Pancreas (tissue), 10 donors: ENCODE results near the gene BAHD1. TPM values are rescaled to one million over a fixed set of nuclear protein-coding genes. Genes with fewer than 3 reads are reported as not detected.

Experiments used
- ATAC-seq, 4 donors: fragments of 200-7000 bp; cut with Tn5 transposase; one replicate each; pipeline versions ENCODE4 v1.8.0 to v1.9.1; 2020; ENCODE audit warnings: mild to moderate bottlenecking in 4 of 4, moderate library complexity in 4 of 4
- DNase-seq, 6 donors: peaks; one replicate each; pipeline ENCODE4 v3.0.0-alpha.2; 2020
- FAIRE-seq: peaks from 2 replicates; lab custom pipeline; 2012; peaks lifted over from hg19 to GRCh38; lab: Jason Lieb, UNC
- H3K27ac ChIP-seq, 4 donors: fragments of 200-600 bp; sonication (generic); 1 replicate in 3 of 4; 2 replicates in 1 of 4; pipeline versions ENCODE4 v1.5.0 to v1.8.0; 2020
- H3K27me3 ChIP-seq, 4 donors: fragments of 200-600 bp; one replicate each; pipeline ENCODE4 v1.8.0; 2021
- H3K36me3 ChIP-seq, 3 donors: fragments of 200-600 bp; sonication (generic) in 1 of 3; one replicate each; pipeline versions ENCODE4 v1.5.0 to v1.8.0; 2020 to 2021
- H3K4me1 ChIP-seq, 3 donors: fragments of 200-600 bp; one replicate each; pipeline ENCODE4 v1.8.0; 2021
- H3K4me3 ChIP-seq, 4 donors: fragments of 200-600 bp; sonication (generic) in 2 of 4; one replicate each; pipeline versions ENCODE4 v1.5.0 to v1.8.0; 2020 to 2021
- H3K9me3 ChIP-seq, 4 donors: fragments of 200-600 bp; one replicate each; pipeline ENCODE4 v1.8.0; 2021
- CTCF ChIP-seq, 4 donors: fragments of 200-600 bp; sonication (generic) in 3 of 4; IDR thresholded peaks; one replicate each; pipeline versions ENCODE4 v1.5.0 to v1.8.0; 2021; ENCODE audit warnings: antibody characterized with exemption in 4 of 4
- WGBS, 2 donors: extraction: QIAGEN DNeasy Blood & Tissue Kit; methylation state at CpG; one replicate each; pipeline ENCODE4 v1.1.7; 2013; 5-methylcytosine and 5-hydroxymethylcytosine counted together
- intact Hi-C, 3 donors: fragments of 100-400 bp; cut with DNase I; formaldehyde crosslinking; loops; one replicate each; pipeline versions ENCODE4 v1.11.1 to v1.14.2; 2022
- polyA plus RNA-seq, 2 donors: library from polyadenylated mRNA; stranded (reverse); fragments of 200-250 nt; gene quantifications; one replicate each; pipeline ENCODE4 v1.2.3, GENCODE V29; 2013
- total RNA-seq, 6 donors: library from RNA; stranded (reverse); fragmentation: NEBNext Ultra II Directional in 4 of 6; extraction: Animal tissue kit (Norgen Biotek cat#: 25700) in 4 of 6; gene quantifications; one replicate each; pipeline versions ENCODE4 v1.2.1 to v1.2.4, GENCODE V29; 2021 to 2023
- donor health status: healthy with polysubstance abuse.
- donor health status: DM: no; HTN: no; CAD: no; lungs with moderate emphysema.
- donor health status: DM: no; HTN: no; CAD: no.
- donor health status: control.
- donor health status: control.
- donor health status: Bipolar disorder and iron deficiency.
- donor health status: DM: yes; HTN: yes; CAD: no.
- donor health status: DM: no; HTN: no; CAD: no.
- donor health status: DM: no; HTN: no; CAD: no.
- donor health status: DM: yes; HTN: yes; CAD: no.

Gene BAHD1
- total and polyA plus RNA-seq, 8 donors = 8.0 to 16.3 (median 10.7) TPM

DNA sequence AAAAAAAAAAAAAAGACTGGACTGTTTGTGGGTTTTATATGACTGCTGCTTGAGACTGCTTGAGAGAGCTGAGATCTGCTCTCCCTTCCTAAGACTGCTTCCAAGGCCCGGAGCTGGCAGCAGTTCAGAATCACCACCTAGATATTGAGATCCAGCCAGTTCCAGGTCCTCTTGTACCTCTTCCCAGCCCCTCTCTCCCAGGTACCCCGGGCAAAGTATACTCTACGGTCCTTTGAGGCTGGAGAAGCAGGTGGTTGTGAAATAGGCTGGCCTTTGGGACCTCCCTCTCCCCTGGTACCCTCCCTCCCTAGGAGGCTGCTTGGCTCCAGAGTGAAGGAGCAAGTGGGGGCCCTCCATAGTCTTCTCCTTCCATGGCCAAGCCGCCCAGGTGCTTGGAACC, 12.6 kb upstream of the BAHD1 start:
- no peaks in the 10 kb centered on the region for H3K36me3 ChIP-seq
- TF ChIP-seq CTCF (IDR thresholded peaks at IDR 0.05) = no peak
- FAIRE-seq (no peak), ATAC-seq (no peak), DNase-seq (no peak)
- WGBS, 2 donors = 56 to 62% methylated on average over 4 of the region's 4 CpGs
- intact Hi-C loops = loop anchor here in 2 of 3 donors (5.0 to 10.0 kb wide), 3 partner anchors 83 to 151 kb away; partner anchors contain the start of genes ANKRD63 (in 1 of the 2) and CCDC9B (in 1 of the 2)
- no peaks in the 10 kb centered on the region for H3K27me3 ChIP-seq
- H3K27ac ChIP-seq = no peak overlapping the region
- H3K4me1 ChIP-seq = peaks cover 0 to 5% (median 0%) of the 10 kb centered on the region in 3 donors
- H3K4me3 ChIP-seq = no peak overlapping the region
- no peaks in the 10 kb centered on the region for H3K9me3 ChIP-seq

GRCh38 chr15:40429068-40429710, 11.6 kb upstream of the BAHD1 start:
- FAIRE-seq (no peak), ATAC-seq (no peak), DNase-seq (no peak)
- 74 to 82% methylated on average over 10 of the region's 10 CpGs for WGBS, 2 donors
- Histone ChIP-seq H3K9me3 (no peaks in the 10 kb centered on the region), H3K27ac (no peak overlapping the region), H3K4me3 (no peak overlapping the region), H3K36me3 (no peaks in the 10 kb centered on the region), H3K27me3 (no peaks in the 10 kb centered on the region), H3K4me1 (peaks cover 0 to 5% (median 0%) of the 10 kb centered on the region in 3 donors)
- TF ChIP-seq CTCF (IDR thresholded peaks at IDR 0.05) = no peak
- intact Hi-C loops = loop anchor here in 2 of 3 donors (5.0 to 10.0 kb wide), 3 partner anchors 84 to 152 kb away; partner anchors contain the start of genes ANKRD63 (in 1 of the 2) and CCDC9B (in 1 of the 2)

GRCh38 chr15:40430271-40430805, 10.4 kb upstream of the BAHD1 start:
- intact Hi-C loops = no loop called here
- Histone ChIP-seq H3K27me3 (no peaks in the 10 kb centered on the region), H3K36me3 (no peaks in the 10 kb centered on the region), H3K4me3 (no peak overlapping the region), H3K4me1 (peaks cover 0 to 5% (median 0%) of the 10 kb centered on the region in 3 donors), H3K9me3 (no peaks in the 10 kb centered on the region), H3K27ac (no peak overlapping the region)
- TF ChIP-seq CTCF (IDR thresholded peaks at IDR 0.05) = no peak
- FAIRE-seq (no peak), ATAC-seq (peak in 1 of 4 donors; percentile 29), DNase-seq (no peak)
- 76 to 78% methylated on average over 10 of the region's 10 CpGs for WGBS, 2 donors

GRCh38 chr15:40435023-40435709, 5.6 kb upstream of the BAHD1 start:
- no peak for DNase-seq
- H3K4me3 ChIP-seq = no peak overlapping the region
- no peaks in the 10 kb centered on the region for H3K27me3 ChIP-seq
- 77 to 80% methylated on average over 20 of the region's 20 CpGs for WGBS, 2 donors
- no peak for ATAC-seq
- H3K9me3 ChIP-seq = no peaks in the 10 kb centered on the region
- H3K4me1 ChIP-seq = peaks cover 4 to 20% (median 7%) of the 10 kb centered on the region in 3 donors
- no peaks in the 10 kb centered on the region for H3K36me3 ChIP-seq
- no peak overlapping the region for H3K27ac ChIP-seq
- intact Hi-C loops = no loop called here
- FAIRE-seq = no peak
- no peak for TF ChIP-seq CTCF (IDR thresholded peaks at IDR 0.05)
